A673 (cell line): ENCODE measurements around the gene ACSS1. TPM values are rescaled to one million over a fixed set of nuclear protein-coding genes. Genes with fewer than 3 reads are reported as not detected.
A peak's percentile ranks its signal among the peaks of the same experiment; 100 is the strongest.

Experiments
- BruUV-seq: library from RNA; stranded (reverse); fragments of 400-500 nt; replicated peaks from 2 replicates; lab custom pipeline; 2021; lab: Mats Ljungman, UMichigan
- CTCF ChIA-PET: fragments of 300-600 bp; sonication (Branson Sonifier 250); formaldehyde crosslinking; loops from one replicate; lab custom pipeline; 2022; ENCODE audit warnings: antibody characterized with exemption; lab: Charles Lee
- POLR2A ChIA-PET: fragments of 300-600 bp; sonication (Branson Sonifier 250); formaldehyde crosslinking; loops from one replicate; lab custom pipeline; 2022; ENCODE audit warnings: antibody characterized with exemption; ENCODE audit not compliant: low non-redundant PET; lab: Charles Lee
- DNase-seq: peaks from one replicate; pipeline ENCODE4 v3.0.0-alpha.2; 2015; ENCODE audit warnings: low spot score
- H3K27ac ChIP-seq: fragments of 200-600 bp; sonication (generic); 2 replicates; pipeline ENCODE4 v1.5.1; 2016; ENCODE audit warnings: mixed run types, low read depth, mild to moderate bottlenecking, mixed read lengths, antibody characterized with exemption, low read length; ENCODE audit not compliant: poor library complexity, severe bottlenecking
- H3K27me3 ChIP-seq: fragments of 200-600 bp; sonication (generic); replicated peaks from 2 replicates; pipeline ENCODE4 v1.6.1; 2017; ENCODE audit warnings: mixed run types, low read depth, mild to moderate bottlenecking, mixed read lengths, antibody characterized with exemption, low read length; ENCODE audit not compliant: insufficient read depth, poor library complexity
- H3K36me3 ChIP-seq: fragments of 200-600 bp; sonication (generic); 2 replicates; pipeline ENCODE4 v1.6.1; 2016; ENCODE audit warnings: mixed run types, mild to moderate bottlenecking, mixed read lengths, antibody characterized with exemption, low read length; ENCODE audit not compliant: insufficient read depth, poor library complexity, severe bottlenecking
- H3K4me1 ChIP-seq: fragments of 200-600 bp; sonication (generic); 2 replicates; pipeline ENCODE4 v1.6.1; 2017; ENCODE audit warnings: mixed run types, mild to moderate bottlenecking, mixed read lengths, antibody characterized with exemption, low read length; ENCODE audit not compliant: insufficient read depth, poor library complexity, severe bottlenecking
- H3K4me3 ChIP-seq: fragments of 200-600 bp; sonication (generic); 2 replicates; pipeline ENCODE4 v1.5.1; 2016; ENCODE audit warnings: low read depth, mixed run types, mild to moderate bottlenecking, mixed read lengths, low read length; ENCODE audit not compliant: poor library complexity, severe bottlenecking
- H3K9me3 ChIP-seq: fragments of 200-600 bp; sonication (generic); 2 replicates; pipeline ENCODE4 v1.6.1; 2016; ENCODE audit warnings: mixed run types, low read depth, mild to moderate bottlenecking, mixed read lengths, antibody characterized with exemption, low read length; ENCODE audit not compliant: poor library complexity, severe bottlenecking
- EZH2 ChIP-seq: fragments of 200-600 bp; sonication (generic); IDR thresholded peaks from 2 replicates; pipeline ENCODE4 v1.6.1; 2017; ENCODE audit warnings: borderline replicate concordance, low read depth, mild to moderate bottlenecking, mixed read lengths, antibody characterized with exemption, low read length; ENCODE audit not compliant: poor library complexity, severe bottlenecking
- intact Hi-C: fragments of 100-400 bp; cut with micrococcal nuclease; formaldehyde crosslinking; loops from one replicate; pipeline ENCODE4 v1.10.0; 2022; ENCODE audit not compliant: unreplicated experiment
- total RNA-seq: library from RNA; stranded (reverse); gene quantifications from 2 replicates; pipeline ENCODE4 v1.2.3, GENCODE V29; 2021
- TF ChIP-seq, protein P1 (sequence below): fragments of 300-800, 200-600 bp; sonication (generic); conservative IDR thresholded peaks from 2 replicates; pipeline ENCODE4 v1.5.1; 2017; ENCODE audit warnings: low read depth, mild to moderate bottlenecking, antibody characterized with exemption, low read length, moderate library complexity, mixed read lengths

ACSS1 gene
- total RNA-seq, 1 experiment from 2014 or later: 3.9 TPM

DNA sequence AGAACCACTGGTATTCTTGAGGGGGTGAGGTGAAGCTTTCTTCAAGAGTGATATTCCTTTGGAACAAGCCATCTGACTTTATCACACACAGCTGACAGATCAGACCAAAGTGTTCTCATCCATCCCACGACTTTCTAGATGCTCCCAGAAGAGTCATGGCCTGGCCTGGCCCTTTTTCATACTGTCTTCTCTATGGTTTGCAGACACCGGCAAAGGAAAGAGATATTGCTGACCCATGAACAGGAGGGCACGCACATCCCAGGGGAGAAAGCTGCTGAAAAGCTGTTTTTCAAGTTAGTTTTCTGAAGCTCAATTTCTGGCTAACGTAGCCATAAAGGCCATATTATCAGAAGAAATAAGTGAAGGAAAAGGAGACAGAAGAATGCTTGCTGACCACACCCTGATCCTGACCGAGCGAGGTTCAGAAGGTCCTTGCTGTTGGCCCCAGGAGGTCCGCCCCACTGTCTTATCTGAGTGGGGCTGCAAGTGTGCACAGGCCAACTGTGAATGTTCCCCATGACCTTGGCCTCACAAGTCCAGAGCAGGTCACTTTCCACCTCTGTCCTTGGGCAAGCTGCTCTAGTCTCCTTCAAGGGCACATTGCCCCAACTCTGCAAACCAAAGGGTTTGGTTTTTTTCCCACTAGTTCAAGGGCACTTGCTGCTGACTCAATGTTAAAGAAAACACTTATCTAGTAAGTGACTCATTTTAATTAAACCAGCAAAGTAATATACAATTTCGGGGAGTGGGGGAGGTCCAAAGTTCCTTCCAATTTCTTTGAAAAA is 2.0 kb downstream of the ACSS1 start:
- ChIA-PET POLR2A (no interaction called here), CTCF (no interaction called here)
- peaks cover 14% of the 10 kb centered on the region for H3K27me3 ChIP-seq
- intact Hi-C loops: no loop called here
- TF ChIP-seq, protein P1, sequence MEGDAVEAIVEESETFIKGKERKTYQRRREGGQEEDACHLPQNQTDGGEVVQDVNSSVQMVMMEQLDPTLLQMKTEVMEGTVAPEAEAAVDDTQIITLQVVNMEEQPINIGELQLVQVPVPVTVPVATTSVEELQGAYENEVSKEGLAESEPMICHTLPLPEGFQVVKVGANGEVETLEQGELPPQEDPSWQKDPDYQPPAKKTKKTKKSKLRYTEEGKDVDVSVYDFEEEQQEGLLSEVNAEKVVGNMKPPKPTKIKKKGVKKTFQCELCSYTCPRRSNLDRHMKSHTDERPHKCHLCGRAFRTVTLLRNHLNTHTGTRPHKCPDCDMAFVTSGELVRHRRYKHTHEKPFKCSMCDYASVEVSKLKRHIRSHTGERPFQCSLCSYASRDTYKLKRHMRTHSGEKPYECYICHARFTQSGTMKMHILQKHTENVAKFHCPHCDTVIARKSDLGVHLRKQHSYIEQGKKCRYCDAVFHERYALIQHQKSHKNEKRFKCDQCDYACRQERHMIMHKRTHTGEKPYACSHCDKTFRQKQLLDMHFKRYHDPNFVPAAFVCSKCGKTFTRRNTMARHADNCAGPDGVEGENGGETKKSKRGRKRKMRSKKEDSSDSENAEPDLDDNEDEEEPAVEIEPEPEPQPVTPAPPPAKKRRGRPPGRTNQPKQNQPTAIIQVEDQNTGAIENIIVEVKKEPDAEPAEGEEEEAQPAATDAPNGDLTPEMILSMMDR: no peak
- no peak for TF ChIP-seq EZH2
- no peaks in the 10 kb centered on the region for H3K36me3 ChIP-seq
- peaks cover 15% of the 10 kb centered on the region for H3K4me1 ChIP-seq
- H3K4me3 ChIP-seq: peak overlapping the region; percentile 68
- BruUV-seq: no TSS peak
- H3K9me3 ChIP-seq: no peaks in the 10 kb centered on the region
- DNase-seq: no peak
- no peak overlapping the region for H3K27ac ChIP-seq

DNA sequence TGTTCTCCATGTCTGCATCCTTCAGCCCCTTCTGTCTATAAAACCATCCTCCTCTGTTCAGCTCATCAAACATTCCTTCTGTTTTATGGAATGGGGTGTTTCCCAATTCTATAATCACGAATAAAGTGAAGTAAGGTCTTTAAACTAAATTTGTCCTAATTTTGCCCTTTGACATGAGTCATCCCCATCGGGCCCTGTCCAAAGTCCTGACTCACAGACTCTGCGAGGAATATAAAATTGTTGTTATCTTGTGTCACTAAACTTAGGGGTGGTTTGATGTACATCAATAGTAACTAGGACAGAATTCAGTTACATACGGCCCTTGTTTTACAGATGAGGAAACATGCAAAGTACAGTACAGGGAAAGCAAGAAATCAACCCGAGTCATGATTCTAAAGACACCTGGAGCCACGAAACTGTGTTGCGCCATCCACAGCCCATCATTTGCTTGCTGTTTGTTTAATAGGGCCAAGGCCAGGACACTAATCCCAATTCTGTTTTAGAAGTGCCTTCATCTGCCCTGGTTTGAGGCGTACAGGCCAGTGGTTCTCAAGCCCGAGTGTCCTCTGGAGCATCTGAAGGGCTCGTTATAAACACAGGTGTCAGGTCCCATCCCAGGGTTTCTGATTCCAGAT is 2.8 kb downstream of the ACSS1 start:
- no peak for DNase-seq
- intact Hi-C loops: no loop called here

DNA sequence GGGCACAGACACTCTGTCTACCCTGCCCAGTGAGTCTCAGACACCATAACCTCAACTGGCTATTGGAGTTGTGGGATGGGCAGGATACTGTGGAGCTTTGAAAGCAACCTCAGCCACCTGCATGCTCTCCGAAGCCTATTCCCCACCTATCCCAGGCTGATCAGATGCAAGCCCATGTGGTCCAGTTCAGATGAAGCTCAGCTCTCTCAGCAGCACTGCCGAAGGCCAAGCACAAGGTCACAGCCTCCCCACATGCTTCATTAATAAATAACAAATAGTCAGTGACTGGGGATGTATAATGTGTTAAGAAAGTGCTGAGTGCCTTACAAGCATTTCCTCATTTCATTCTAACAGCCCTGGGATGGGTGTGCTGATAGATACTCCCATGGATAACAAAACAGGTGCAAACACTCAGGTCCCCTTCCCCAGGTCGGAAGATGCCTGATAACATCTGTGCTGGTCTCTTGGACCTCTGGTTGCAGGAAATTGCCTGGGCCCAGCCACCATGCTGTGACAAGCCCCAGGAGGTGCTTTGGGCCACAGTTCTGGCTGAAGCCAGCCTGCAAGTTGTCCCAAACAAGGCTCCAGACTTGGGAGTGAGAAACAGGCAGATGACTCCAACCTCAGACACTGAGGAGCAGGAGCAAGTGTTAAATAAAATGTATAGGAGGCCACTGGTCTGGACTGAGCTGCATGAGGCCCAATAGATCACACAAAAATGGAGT is 3.7 kb downstream of the ACSS1 start:
- no peaks in the 10 kb centered on the region for H3K9me3 ChIP-seq
- no TSS peak for BruUV-seq
- no peak overlapping the region for H3K27ac ChIP-seq
- TF ChIP-seq, protein P1: no peak
- TF ChIP-seq EZH2: no peak
- intact Hi-C loops: no loop called here
- no peak overlapping the region for H3K4me3 ChIP-seq
- ChIA-PET POLR2A (no interaction called here), CTCF (no interaction called here)
- peaks cover 7% of the 10 kb centered on the region for H3K27me3 ChIP-seq
- no peaks in the 10 kb centered on the region for H3K36me3 ChIP-seq
- no peak for DNase-seq
- H3K4me1 ChIP-seq: peaks cover 13% of the 10 kb centered on the region

More for the DNA sequence above, 2.8 kb downstream of the ACSS1 start:
- POLR2A ChIA-PET: no interaction called here
- no peaks in the 10 kb centered on the region for H3K9me3 ChIP-seq
- TF ChIP-seq, protein P1: no peak
- TF ChIP-seq EZH2: no peak
- peaks cover 15% of the 10 kb centered on the region for H3K4me1 ChIP-seq
- H3K36me3 ChIP-seq: no peaks in the 10 kb centered on the region
- H3K27ac ChIP-seq: no peak overlapping the region
- H3K27me3 ChIP-seq: peaks cover 7% of the 10 kb centered on the region
- CTCF ChIA-PET: no interaction called here
- no peak overlapping the region for H3K4me3 ChIP-seq
- no TSS peak for BruUV-seq
